CD8-positive, alpha-beta memory T cell (primary cell): ENCODE measurements around the gene ANO9. TPM values are rescaled to one million over a fixed set of nuclear protein-coding genes. Genes with fewer than 3 reads are reported as not detected.

Source experiments
- polyA plus RNA-seq: library from polyadenylated mRNA; unstranded; fragments of 300-500 nt; fragmentation: Illumina TruSeq; gene quantifications from one replicate; pipeline ENCODE4 v1.2.3, GENCODE V29; 2021
- total RNA-seq, 2 experiments: library from RNA; stranded (reverse); gene quantifications; one replicate each; pipeline ENCODE4 v1.2.3, GENCODE V29; 2021

ANO9 gene
- total and polyA plus RNA-seq, 3 experiments from 2014 or later: 12.2 to 26.4 (median 25.3) TPM

Other genes starting within 250 kb of the ANO9 start
- gene SCGB1C1, start 248.9 kb downstream of the ANO9 start, total RNA-seq: not detected
- not detected for gene SCGB1C1, start 248.9 kb downstream of the ANO9 start, polyA plus RNA-seq
- 10 to 100 TPM; 36.1 to 38.5 TPM for gene BET1L, start 234.6 kb downstream of the ANO9 start, total RNA-seq
- 60.4 TPM for gene BET1L, start 234.6 kb downstream of the ANO9 start, polyA plus RNA-seq
- 100 to 1,000 TPM; 137 to 139 TPM for gene RIC8A, start 234.3 kb downstream of the ANO9 start, total RNA-seq
- 103 TPM for gene RIC8A, start 234.3 kb downstream of the ANO9 start, polyA plus RNA-seq
- 10 to 100 TPM; 13.6 to 14.8 TPM for gene SIRT3, start 205.7 kb downstream of the ANO9 start, total RNA-seq
- gene SIRT3, start 205.7 kb downstream of the ANO9 start, polyA plus RNA-seq: 12.2 TPM
- 100 to 1,000 TPM; 235 to 237 TPM for gene PSMD13, start 205.0 kb downstream of the ANO9 start, total RNA-seq
- gene PSMD13, start 205.0 kb downstream of the ANO9 start, polyA plus RNA-seq: 218 TPM
- 1 to 10 TPM; 3.5 to 3.6 TPM for gene NLRP6, start 163.6 kb downstream of the ANO9 start, total RNA-seq
- 11.7 TPM for gene NLRP6, start 163.6 kb downstream of the ANO9 start, polyA plus RNA-seq
- 10 to 100 TPM; 81.0 to 81.2 TPM for gene PGGHG, start 152.9 kb downstream of the ANO9 start, total RNA-seq
- 9.8 TPM for gene PGGHG, start 152.9 kb downstream of the ANO9 start, polyA plus RNA-seq
- gene IFITM5, start 142.5 kb downstream of the ANO9 start, total RNA-seq: not detected
- not detected for gene IFITM5, start 142.5 kb downstream of the ANO9 start, polyA plus RNA-seq
- gene IFITM2, start 134.2 kb downstream of the ANO9 start, total RNA-seq: 100 to 1,000 TPM; 132 to 142 TPM
- gene IFITM2, start 134.2 kb downstream of the ANO9 start, polyA plus RNA-seq: 3,074 TPM
- 10 to 100 TPM; 70.7 to 75.9 TPM for gene IFITM1, start 128.0 kb downstream of the ANO9 start, total RNA-seq
- 2,153 TPM for gene IFITM1, start 128.0 kb downstream of the ANO9 start, polyA plus RNA-seq
- 10 to 100 TPM; 20.6 to 21.0 TPM for gene IFITM3, start 121.2 kb downstream of the ANO9 start, total RNA-seq
- 12.0 TPM for gene IFITM3, start 121.2 kb downstream of the ANO9 start, polyA plus RNA-seq
- gene B4GALNT4, start 72.5 kb downstream of the ANO9 start, total RNA-seq: under 1 TPM; 0.47 to 0.81 TPM
- 0.31 TPM for gene B4GALNT4, start 72.5 kb downstream of the ANO9 start, polyA plus RNA-seq
- gene PKP3, start 47.8 kb downstream of the ANO9 start, total RNA-seq: not detected
- gene PKP3, start 47.8 kb downstream of the ANO9 start, polyA plus RNA-seq: 1.1 TPM
- 10 to 100 TPM; 54.2 to 59.4 TPM for gene SIGIRR, start 27.0 kb downstream of the ANO9 start, total RNA-seq
- 267 TPM for gene SIGIRR, start 27.0 kb downstream of the ANO9 start, polyA plus RNA-seq
- gene PTDSS2, start 8.3 kb upstream of the ANO9 start, total RNA-seq: 10 to 100 TPM; 26.2 to 28.4 TPM
- 11.5 TPM for gene PTDSS2, start 8.3 kb upstream of the ANO9 start, polyA plus RNA-seq
- 100 to 1,000 TPM; 118 to 125 TPM for gene RNH1, start 65.2 kb upstream of the ANO9 start, total RNA-seq
- gene RNH1, start 65.2 kb upstream of the ANO9 start, polyA plus RNA-seq: 183 TPM
- 10 to 100 TPM; 86.9 to 91.5 TPM for gene HRAS, start 93.6 kb upstream of the ANO9 start, total RNA-seq
- 22.5 TPM for gene HRAS, start 93.6 kb upstream of the ANO9 start, polyA plus RNA-seq
- gene LRRC56, start 95.5 kb upstream of the ANO9 start, total RNA-seq: 1 to 10 TPM; 1.8 to 2.1 TPM
- gene LRRC56, start 95.5 kb upstream of the ANO9 start, polyA plus RNA-seq: 0.81 TPM
- gene LMNTD2, start 118.7 kb upstream of the ANO9 start, total RNA-seq: 1 to 10 TPM; 1.2 to 2.4 TPM
- 1.1 TPM for gene LMNTD2, start 118.7 kb upstream of the ANO9 start, polyA plus RNA-seq
- gene RASSF7, start 119.0 kb upstream of the ANO9 start, total RNA-seq: 10 to 100 TPM; 20.4 to 20.7 TPM
- 39.7 TPM for gene RASSF7, start 119.0 kb upstream of the ANO9 start, polyA plus RNA-seq
- gene PHRF1, start 134.5 kb upstream of the ANO9 start, total RNA-seq: 10 to 100 TPM; 47.3 to 49.8 TPM
- gene PHRF1, start 134.5 kb upstream of the ANO9 start, polyA plus RNA-seq: 17.7 TPM
- 10 to 100 TPM; 16.4 to 18.0 TPM for gene IRF7, start 173.9 kb upstream of the ANO9 start, total RNA-seq
- 38.6 TPM for gene IRF7, start 173.9 kb upstream of the ANO9 start, polyA plus RNA-seq
- not detected for gene CDHR5, start 182.9 kb upstream of the ANO9 start, total RNA-seq
- gene CDHR5, start 182.9 kb upstream of the ANO9 start, polyA plus RNA-seq: not detected
- gene SCT, start 185.2 kb upstream of the ANO9 start, total RNA-seq: not detected
- gene SCT, start 185.2 kb upstream of the ANO9 start, polyA plus RNA-seq: not detected
- under 1 TPM; 0.22 to 0.31 TPM for gene DRD4, start 195.3 kb upstream of the ANO9 start, total RNA-seq
- gene DRD4, start 195.3 kb upstream of the ANO9 start, polyA plus RNA-seq: not detected